ENCODE results near the gene PUS1. TPM values are rescaled to one million over a fixed set of nuclear protein-coding genes. Genes with fewer than 3 reads are reported as not detected.

The PUS1 gene
- total and polyA plus RNA-seq, 9 of the 15 experiments (the other 6 are each of a cell fraction or from before 2014, with no cell fraction given) = 1.9 to 90.8 (median 30.0) TPM

DNA sequence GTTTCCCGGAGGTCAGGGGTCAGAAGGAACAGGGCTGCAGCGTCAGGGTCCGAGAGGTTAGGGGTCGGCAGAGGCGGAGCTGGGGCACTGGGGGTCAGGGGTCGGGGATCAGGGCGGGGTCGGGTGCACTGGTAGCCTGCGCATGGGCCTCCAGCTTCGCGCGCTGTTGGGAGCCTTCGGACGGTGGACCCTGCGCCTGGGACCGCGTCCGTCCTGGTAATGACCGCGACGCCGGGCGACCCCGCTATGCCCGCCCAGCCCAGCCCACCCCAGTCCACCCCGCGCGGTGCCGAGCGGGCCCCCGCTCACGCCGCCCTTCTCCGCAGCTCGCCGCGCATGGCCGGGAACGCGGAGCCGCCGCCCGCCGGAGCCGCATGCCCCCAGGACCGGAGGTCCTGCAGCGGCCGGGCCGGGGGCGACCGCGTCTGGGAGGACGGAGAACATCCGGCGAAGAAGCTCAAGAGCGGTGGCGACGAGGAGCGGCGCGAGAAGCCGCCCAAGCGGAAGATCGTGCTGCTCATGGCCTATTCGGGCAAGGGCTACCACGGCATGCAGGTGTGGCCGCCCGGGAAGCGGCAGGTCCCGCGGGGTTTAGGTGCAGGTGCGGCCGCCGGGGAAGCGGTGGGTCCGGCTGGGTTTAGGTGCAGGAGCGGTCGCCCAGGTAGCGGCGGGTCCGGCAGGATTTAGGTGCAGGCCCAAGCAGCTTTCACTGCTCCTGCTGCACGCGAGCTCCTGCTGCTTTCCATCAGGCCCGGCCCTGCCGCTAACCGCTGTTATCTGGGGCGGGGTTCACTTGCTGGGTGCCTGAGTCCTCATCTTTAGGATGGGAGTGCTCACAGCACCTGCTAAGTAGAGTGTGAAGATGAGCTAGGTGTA is 743 bp downstream of the PUS1 start (continued):
- TF ChIP-seq, protein P1, sequence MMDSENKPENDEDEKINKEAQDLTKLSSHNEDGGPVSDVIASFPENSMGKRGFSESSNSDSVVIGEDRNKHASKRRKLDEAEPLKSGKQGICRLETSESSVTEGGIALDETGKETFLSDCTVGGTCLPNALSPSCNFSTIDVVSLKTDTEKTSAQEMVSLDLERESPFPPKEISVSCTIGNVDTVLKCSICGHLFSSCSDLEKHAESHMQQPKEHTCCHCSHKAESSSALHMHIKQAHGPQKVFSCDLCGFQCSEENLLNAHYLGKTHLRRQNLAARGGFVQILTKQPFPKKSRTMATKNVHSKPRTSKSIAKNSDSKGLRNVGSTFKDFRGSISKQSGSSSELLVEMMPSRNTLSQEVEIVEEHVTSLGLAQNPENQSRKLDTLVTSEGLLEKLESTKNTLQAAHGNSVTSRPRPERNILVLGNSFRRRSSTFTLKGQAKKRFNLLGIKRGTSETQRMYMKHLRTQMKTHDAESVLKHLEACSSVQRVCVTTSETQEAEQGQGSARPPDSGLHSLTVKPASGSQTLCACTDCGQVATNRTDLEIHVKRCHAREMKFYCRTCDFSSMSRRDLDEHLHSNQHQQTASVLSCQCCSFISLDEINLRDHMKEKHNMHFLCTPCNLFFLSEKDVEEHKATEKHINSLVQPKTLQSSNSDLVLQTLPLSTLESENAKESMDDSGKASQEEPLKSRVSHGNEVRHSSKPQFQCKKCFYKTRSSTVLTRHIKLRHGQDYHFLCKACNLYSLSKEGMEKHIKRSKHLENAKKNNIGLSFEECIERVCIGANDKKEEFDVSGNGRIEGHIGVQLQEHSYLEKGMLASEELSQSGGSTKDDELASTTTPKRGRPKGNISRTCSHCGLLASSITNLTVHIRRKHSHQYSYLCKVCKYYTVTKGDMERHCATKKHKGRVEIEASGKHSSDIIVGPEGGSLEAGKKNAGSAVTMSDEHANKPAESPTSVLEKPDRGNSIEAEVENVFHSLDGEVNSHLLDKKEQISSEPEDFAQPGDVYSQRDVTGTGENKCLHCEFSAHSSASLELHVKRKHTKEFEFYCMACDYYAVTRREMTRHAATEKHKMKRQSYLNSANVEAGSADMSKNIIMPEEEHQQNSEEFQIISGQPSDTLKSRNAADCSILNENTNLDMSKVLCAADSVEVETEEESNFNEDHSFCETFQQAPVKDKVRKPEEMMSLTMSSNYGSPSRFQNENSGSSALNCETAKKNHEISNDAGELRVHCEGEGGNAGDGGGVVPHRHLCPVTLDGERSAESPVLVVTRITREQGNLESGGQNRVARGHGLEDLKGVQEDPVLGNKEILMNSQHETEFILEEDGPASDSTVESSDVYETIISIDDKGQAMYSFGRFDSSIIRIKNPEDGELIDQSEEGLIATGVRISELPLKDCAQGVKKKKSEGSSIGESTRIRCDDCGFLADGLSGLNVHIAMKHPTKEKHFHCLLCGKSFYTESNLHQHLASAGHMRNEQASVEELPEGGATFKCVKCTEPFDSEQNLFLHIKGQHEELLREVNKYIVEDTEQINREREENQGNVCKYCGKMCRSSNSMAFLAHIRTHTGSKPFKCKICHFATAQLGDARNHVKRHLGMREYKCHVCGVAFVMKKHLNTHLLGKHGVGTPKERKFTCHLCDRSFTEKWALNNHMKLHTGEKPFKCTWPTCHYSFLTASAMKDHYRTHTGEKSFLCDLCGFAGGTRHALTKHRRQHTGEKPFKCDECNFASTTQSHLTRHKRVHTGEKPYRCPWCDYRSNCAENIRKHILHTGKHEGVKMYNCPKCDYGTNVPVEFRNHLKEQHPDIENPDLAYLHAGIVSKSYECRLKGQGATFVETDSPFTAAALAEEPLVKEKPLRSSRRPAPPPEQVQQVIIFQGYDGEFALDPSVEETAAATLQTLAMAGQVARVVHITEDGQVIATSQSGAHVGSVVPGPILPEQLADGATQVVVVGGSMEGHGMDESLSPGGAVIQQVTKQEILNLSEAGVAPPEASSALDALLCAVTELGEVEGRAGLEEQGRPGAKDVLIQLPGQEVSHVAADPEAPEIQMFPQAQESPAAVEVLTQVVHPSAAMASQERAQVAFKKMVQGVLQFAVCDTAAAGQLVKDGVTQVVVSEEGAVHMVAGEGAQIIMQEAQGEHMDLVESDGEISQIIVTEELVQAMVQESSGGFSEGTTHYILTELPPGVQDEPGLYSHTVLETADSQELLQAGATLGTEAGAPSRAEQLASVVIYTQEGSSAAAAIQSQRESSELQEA (IDR thresholded peaks at IDR 0.05; ENCODE audit: low read depth) = peak; percentile 29; the same call in 1 of the 2 replicates
- TF ChIP-seq ZNF644 (tag; IDR thresholded peaks at IDR 0.05; ENCODE audit: low read depth) = no peak
- TF ChIP-seq NR2C2 (CRISPR knock-in tag; IDR thresholded peaks at IDR 0.05) = no peak
- TF ChIP-seq NR2C2 (tag; IDR thresholded peaks at IDR 0.05) = peak; percentile 96
- TF ChIP-seq RFX1 (IDR thresholded peaks at IDR 0.05) = no peak
- no peak for TF ChIP-seq SRSF3 (IDR thresholded peaks at IDR 0.05; ENCODE audit: insufficient read depth, low read length)
- TF ChIP-seq CBX1 (IDR thresholded peaks at IDR 0.05; ENCODE audit: low read depth) = no peak
- TF ChIP-seq, protein P2, sequence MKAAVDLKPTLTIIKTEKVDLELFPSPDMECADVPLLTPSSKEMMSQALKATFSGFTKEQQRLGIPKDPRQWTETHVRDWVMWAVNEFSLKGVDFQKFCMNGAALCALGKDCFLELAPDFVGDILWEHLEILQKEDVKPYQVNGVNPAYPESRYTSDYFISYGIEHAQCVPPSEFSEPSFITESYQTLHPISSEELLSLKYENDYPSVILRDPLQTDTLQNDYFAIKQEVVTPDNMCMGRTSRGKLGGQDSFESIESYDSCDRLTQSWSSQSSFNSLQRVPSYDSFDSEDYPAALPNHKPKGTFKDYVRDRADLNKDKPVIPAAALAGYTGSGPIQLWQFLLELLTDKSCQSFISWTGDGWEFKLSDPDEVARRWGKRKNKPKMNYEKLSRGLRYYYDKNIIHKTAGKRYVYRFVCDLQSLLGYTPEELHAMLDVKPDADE (conservative IDR thresholded peaks at IDR 0.05; ENCODE audit: control insufficient read depth, low read depth, low read length) = 0 out of 2 replicates have a peak, but pooled peaks have one; percentile 19
- TF ChIP-seq CXXC5 (CRISPR knock-in tag; IDR thresholded peaks at IDR 0.05) = peak; percentile 41; the same call in 1 of the 2 replicates
- TF ChIP-seq, protein P3, sequence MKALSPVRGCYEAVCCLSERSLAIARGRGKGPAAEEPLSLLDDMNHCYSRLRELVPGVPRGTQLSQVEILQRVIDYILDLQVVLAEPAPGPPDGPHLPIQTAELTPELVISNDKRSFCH (CRISPR knock-in tag; IDR thresholded peaks at IDR 0.05) = no peak
- TF ChIP-seq, protein P3 (tag; IDR thresholded peaks at IDR 0.05) = no peak
- no peak for TF ChIP-seq PREB (CRISPR knock-in tag; IDR thresholded peaks at IDR 0.05)
- no peak for TF ChIP-seq ZNF24 (IDR thresholded peaks at IDR 0.05)
